Skin of body (tissue), 2 donors: ENCODE measurements around the gene TBX1. TPM values are rescaled to one million over a fixed set of nuclear protein-coding genes. Genes with fewer than 3 reads are reported as not detected.
"Not testable (repeated sequence)": the region's sequence is repeated elsewhere in the genome, so short reads cannot be mapped to it uniquely, and the experiment has no call there.

Experiments
- DNase-seq: peaks from one replicate; lab custom pipeline; 2025; lab: John Stamatoyannopoulos, UW
- total RNA-seq: library from RNA; depleted of rRNA; stranded (reverse); fragments of >200 nt; gene quantifications from one replicate; pipeline ENCODE4 v1.2.3, GENCODE V29; 2014

Gene TBX1
- total RNA-seq, 1 donor from 2014 or later = 4.8 TPM

DNA sequence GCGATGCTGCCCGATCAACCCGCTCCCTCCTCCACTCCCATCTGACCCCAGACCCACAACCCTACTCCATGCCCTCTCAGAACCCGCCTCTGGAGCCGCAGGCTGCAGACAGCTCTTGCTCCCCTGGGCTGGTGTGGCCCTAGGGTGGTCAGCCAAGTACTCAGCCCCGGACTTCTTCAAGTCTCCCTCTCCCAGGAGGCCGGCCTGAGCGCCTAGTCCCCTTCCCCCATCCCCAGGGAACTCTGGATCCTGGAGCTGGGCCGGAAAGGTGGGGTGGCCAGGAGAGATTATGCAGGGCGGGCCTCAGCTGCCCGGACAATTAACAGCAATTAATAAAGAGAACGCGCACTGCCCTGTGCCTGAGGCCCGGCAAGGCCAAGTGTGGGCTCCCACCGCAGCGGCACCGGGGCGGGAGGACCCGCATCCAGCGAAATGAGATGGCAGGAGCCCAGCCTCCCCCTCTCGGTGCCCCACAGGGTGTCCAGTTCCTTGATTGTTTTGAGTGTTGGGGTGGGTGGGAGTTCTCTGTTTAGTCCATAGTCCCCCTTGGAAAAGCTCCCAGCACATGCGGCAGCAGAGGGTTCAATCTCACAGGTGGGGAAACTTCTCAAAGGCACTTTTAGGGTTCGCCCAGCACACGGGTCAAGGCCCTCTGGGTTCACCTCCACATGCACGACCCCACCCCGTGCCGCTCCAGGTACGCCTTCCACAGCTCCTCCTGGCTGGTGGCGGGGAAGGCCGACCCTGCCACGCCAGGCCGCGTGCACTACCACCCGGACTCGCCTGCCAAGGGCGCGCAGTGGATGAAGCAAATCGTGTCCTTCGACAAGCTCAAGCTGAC lies 3.1 kb downstream of the TBX1 start:
- no peak for DNase-seq

DNA sequence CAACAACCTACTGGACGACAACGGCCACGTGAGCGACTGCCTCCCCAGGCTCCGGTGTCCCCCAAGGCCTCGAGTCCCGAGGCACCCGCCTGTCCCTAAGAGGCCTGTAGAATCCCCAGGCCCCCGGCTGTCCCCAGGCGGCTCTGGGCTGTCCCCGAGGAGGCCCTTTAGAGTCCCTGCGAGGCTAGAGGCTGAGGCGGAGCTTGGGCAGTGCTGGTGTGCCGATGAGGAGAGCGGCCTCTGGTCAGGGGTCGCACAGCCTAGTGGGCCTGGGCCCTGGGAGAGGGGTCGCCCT lies 3.7 kb downstream of the TBX1 start:
- DNase-seq = no peak

DNA sequence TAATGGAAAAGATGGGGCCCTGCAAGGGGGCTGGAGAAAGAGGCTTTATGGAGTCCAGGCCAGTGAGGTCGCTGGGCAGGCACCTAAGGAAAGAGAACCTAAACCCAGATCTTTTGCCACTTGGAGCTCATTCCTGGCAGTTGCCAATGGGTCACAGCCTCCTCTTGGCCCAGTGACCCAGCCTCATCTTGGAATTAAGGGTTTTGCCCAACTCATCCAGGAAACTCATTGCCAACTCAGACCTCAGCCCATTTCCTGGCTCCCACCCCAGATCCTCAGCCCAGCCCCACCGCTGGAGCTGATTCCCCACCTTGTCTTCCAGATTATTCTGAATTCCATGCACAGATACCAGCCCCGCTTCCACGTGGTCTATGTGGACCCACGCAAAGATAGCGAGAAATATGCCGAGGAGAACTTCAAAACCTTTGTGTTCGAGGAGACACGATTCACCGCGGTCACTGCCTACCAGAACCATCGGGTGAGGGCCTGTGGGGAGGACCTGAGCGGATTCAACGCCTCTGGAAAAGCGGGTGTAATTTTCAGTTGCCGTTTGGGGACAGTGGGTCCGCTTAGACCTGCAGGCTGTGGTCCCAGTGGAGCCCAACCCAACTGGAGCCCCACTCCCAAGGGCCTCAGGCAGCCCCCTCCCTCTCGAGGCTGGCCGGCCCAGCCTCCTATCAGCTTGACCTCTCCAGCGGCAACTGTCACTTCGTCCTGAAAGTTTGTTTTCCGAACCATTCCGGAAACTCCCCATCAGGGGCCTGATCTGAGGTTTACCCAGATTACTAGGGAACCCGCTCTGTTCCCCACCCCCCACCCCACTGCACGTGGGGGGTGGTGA lies 4.3 kb downstream of the TBX1 start:
- no peak for DNase-seq

DNA sequence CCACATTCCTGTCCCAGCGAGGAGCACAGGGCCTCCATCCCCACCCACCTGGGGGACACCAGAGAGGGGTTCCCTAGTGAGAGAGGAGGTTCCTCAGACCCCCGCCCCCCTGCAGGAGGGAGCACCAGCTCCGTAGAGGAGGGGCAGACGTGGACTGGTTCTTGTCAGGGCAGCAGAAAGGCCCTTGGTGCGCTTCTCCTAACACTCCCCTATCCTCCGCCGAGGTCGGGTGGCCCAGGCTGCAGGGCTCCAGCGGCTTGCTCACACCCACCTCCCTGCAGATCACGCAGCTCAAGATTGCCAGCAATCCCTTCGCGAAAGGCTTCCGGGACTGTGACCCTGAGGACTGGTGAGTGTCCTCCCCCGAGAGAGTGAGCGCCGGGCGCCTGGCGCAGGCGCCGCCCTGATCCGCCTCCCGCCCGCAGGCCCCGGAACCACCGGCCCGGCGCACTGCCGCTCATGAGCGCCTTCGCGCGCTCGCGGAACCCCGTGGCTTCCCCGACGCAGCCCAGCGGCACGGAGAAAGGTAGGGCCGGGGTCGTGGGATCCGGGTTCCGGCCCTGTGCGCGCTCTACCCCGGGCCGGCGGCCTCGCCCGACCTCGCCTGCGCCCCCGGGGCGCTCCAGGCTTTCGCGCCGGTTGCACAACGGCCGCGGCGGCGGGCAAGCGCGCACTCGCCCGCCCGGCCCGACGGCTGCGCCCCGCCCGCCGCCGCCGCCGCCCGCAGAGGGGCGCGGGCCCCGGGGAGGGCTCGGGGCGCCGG lies 5.1 kb downstream of the TBX1 start:
- DNase-seq = no peak

DNA sequence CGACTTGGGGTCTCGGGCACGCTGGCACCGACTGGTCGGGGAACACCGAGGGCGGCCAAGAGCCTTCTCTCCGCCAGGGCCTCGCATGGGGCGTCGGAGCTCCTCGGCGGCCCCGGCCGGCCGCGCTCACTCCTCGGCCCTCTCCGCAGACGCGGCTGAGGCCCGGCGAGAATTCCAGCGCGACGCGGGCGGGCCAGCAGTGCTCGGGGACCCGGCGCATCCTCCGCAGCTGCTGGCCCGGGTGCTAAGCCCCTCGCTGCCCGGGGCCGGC lies 5.6 kb downstream of the TBX1 start:
- DNase-seq = no peak

DNA sequence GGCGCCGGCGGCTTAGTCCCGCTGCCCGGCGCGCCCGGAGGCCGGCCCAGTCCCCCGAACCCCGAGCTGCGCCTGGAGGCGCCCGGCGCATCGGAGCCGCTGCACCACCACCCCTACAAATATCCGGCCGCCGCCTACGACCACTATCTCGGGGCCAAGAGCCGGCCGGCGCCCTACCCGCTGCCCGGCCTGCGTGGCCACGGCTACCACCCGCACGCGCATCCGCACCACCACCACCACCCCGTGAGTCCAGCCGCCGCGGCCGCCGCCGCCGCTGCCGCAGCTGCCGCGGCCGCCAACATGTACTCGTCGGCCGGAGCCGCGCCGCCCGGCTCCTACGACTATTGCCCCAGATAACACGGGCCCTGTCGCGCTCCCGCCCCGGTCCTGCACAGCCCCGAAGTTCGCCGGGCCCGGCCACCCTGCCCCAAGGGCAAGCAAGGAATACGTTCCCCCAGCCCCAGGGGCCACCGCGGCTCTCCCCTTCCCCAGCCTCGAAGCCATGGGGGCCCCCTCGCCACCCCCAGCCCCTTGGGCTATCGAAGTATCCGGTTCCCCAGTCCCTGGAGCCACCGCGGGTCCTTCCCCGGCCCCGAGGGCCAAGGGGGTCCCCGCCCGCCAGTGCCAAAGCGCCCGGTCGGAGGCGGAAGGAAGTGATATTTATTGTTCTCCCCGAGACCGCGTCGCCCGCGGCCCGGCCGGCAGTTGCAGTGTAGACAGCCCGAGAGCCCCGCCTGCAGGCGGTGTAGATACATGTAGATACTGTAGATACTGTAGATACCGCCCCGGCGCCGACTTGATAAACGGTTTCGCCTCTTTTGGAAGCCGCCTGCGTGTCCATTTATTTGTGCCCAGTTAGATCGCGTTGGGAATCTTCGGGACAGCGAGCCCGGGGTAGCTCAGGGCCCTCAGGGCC lies 6.2 kb downstream of the TBX1 start:
- DNase-seq = no peak

DNA sequence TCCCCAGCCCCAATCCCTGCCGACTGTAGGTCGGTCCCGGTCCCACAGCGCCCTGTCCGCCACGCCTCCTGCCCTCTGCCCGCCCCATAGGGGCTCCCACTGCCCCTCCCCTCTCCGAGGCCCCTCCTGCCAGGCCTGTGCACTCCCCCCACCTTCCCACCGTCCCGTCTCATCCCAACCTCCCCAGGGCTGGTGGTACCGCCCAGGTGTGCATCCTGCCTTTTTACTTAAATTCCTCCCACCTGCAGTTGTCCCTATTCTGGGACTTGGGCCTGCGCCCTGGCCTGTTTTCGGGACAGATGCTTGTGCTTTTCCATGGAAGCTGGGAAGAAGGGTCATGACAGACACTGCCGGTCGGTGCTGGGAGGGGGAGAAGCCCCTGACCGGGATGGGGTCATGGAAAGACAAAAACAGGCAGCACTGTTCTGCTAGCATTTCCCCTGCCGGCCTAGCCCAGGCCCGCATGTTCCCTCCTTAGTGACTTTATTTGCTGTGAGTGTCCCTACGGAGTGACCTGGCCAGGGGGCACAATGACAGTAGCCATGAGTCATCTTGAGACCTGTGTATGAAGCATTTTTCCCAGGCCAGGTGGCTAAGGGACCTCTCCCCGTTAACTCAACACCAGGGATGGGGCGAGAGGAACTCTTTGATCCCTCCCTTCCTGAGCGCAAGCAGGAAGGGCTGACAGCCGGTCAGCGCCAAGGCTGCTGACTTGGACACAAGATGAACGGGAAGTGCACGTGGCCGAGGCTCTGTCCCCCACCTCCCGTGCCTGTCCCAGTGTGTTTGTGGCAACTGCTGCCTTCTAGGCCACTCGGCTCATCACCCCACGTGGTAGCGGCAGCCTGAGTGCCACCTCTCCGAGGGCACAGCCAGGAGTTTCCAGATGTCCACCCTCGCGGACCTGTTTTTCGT lies 7.1 kb downstream of the TBX1 start:
- no peak for DNase-seq

DNA sequence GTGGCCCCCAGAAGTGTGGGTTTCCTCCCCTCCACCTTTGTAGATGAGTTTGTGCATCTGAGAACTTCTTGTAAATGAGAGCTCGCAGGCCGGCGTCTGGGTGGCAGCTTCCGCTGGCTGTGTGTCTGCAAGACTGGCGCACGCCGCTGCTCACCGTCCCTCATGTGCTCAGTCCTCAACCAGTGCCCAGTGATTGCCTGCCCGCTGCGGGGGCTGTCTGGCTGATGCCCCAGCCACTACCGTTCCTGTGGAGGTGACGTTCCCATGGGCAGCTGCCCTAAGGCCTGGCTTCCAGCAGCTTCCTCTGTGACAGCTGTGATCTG lies 8.8 kb downstream of the TBX1 start:
- DNase-seq = no peak

DNA sequence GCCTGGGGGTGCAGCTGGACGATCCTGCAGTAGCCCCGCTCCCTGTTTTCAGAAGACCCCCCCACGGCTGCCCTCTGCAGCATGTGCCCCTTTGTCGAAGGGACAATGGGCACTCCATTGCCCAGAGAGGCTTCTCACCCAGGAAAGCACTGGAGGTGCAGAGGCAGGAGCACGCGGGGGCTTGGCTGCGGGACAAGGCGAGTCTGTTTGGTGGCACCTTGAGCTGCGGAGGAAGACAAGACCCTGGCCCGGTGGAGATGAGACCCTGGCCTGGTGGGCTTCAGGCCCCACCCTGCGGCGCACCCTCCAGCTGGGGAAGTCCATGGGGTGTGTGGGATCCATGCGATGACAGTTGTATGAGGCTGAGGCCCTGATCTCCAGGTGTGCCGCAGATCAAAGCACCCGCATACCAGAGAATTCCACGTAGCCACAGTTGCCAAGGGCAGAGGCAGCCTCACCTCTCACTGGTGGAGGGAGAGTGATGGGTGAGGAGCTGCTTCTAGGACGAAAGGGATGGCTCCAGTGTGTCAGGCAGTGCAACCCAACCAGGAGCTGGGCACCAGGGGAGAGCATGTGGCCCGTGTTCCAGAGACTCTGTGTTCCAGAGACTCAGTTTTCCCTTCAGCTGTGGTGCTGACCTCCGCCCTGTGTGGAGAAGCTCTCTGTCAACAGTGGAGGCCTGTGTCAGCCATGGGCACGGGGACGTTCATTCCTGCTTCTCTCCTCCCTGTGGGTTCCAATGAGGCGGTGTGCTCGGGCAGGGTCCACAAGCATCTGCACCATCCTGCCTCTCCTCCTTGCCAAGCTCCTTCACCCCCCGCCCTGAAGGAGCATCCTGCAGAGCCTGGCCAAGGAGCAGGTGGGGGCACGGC lies 10.0 kb downstream of the TBX1 start:
- no peak for DNase-seq

DNA sequence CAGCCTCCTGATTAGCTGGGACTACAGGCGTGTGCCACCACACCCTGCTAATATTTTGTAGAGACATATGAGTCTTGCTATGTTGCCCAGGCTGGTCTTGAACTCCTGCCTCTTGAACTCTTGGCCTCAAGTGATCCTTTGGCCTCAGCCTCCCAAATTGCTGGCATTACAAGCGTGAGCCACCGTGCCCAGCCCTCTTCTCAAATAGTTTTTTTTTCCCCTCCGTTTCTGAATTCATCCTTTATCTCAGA lies 11.8 kb downstream of the TBX1 start:
- DNase-seq = no peak

DNA sequence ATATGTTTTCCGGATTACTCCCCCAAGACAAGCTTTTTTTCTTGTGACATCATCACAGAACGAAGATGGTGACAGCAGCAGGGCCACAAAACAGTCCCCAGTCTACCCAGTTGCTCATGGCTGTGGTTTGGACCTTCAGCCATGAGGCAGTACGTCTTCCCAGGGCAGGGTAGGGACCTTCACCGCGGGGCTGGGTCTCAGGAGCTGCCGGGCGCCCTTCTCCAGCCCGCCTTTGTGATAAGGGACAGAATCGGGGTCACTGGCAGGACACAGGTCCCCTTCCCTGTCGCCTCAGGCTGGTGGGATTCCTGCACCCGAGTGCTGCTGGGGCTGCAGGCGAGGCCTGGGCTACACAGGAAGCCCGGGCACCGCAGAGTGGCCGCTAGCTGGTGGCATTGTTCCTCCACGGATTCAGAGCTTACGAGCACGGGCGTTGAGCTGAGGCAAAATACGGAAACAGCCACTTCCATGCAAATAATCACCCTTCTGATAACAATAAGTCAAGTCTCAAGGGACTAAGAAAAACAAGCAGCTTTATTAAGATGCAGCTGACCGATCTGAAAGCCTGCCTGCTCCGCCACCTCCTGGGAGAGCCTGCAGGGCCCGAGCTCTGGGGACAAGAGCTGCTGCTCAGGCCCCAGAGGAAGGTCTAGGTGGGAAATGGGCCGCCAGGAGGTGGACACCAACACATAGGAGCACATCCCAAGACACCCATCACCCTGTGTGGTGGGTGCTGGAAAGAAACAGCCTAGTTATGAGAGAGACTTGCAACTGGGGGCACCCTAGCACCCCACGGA lies 12.3 kb downstream of the TBX1 start:
- no peak for DNase-seq

DNA sequence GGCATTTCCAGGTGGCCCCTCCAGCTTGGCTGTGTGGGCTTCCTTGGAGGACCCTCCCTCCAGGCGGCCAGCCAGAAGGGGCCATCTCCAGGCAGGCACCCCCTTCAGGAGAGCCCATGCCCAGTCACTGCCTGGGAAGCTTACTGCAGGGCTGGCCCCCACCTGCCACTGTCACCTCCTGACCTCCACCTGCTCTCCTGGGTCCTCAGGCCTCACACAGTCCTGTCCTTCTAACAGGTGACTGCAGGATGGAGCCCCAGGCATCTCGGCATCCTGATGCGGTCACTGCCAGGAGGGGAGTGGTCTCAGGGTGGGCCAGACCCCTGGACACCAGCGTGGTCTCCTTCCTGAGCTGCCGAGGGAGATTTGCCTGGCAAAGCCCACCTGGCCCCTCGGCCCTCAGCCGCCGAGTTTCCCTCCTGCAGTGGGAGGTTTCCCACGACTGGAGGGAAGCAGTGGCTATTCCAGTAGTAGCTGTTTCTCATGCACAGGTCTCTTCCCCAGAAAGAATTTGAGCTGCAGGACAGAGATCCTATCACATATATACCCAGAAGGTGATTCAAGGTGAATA lies 13.0 kb downstream of the TBX1 start:
- no peak for DNase-seq

DNA sequence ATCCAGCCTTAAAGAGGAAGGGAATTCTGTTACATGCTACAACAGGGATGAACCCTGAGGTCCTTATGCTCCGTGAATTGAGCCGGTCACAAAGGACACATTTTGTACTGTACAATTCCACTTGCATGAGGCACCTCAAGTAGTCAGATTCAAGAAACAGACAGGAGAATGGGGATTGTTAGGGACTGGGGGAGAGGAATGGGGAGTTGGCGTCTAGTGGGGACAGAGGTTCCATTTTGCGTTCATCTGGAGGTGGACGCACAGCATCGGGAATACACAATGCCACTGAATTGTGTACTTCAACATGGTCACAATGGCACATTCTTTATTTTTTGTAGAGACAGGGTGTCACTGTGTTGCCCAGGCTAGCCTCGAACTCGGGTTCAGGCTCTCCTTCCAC lies 14.1 kb downstream of the TBX1 start:
- DNase-seq = no peak

DNA sequence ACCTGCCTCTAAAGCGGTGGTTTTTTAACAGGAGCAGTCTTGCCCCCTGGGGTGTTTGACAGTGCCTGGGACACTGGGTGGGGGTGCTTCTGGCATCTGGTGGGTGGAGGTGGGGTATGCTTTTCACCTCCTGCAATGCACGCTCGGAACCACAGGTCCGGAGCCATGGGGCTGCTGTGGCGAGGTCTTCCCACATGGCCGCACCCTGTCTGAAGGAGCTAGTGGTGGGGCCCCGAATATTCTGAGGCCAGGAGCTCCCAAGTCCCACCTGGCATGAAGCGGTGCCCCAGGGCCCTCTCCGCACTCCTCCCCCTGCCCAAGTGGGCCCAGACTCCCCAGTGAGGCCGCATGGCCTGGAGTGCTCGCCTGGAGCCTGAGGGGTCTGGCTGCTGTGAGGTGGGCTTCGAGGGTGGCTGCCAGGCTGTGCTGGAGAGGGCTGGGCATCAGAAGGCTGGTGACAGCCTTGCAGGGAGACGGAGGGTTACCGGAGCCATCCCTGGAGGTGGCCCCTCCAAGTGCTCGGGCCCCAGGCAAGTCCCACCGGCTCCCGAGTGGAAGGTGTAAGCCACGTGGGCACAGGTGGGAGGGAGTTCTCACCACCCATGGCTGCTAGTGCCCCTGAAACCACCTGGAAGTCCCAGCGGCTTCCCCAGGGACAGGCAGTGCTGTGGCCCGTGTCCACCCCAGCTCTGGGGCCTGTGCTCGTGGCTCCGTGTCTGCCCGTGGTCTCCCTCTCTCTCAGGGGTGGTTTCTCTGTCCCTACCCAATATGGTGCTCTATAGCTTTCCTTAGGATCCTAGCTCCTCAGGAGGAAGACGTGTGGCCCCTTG lies 15.1 kb downstream of the TBX1 start:
- DNase-seq = no peak

DNA sequence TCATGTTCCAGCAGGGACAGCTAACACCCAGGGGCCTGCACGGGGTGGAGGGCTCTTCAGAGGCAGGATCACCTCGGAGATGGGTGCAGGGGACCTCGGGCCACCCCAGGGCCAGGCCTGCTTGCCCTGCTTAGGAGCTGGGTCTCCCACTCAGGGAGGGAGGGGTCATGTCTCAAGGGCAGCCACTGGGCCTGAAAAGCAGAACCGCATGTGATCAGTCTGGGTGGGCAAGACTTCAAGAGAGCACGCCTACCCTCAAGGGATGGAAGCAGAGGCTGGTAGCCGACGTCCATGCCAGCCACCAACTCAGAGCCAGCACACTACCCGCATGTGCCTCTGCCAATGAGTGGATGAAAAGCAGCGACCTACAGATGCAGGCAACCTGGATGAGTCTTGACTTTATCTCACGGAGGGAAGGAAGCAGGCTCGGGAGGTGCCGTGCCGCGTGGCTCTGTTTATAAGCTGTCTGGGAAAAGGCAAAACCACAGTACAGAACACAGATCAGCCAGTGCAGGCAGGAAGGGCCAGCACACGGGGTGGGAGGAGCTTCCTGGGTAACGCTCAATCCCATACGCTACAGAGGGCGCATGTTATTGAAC lies 16.0 kb downstream of the TBX1 start:
- DNase-seq = no peak

DNA sequence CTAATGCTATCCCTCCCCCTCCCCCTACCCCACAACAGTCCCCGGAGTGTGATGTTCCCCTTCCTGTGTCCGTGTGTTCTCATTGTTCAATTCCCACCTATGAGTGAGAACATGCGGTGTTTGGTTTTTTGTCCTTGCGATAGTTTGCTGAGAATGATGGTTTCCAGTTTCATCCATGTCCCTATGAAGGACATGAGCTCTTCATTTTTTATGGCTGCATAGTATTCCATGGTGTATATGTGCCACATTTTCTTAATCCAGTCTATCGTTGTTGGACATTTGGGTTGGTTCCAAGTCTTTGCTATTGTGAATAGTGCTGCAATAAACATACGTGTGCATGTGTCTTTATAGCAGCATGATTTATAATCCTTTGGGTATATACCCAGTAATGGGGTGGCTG lies 16.6 kb downstream of the TBX1 start:
- DNase-seq = not testable (repeated sequence)

DNA sequence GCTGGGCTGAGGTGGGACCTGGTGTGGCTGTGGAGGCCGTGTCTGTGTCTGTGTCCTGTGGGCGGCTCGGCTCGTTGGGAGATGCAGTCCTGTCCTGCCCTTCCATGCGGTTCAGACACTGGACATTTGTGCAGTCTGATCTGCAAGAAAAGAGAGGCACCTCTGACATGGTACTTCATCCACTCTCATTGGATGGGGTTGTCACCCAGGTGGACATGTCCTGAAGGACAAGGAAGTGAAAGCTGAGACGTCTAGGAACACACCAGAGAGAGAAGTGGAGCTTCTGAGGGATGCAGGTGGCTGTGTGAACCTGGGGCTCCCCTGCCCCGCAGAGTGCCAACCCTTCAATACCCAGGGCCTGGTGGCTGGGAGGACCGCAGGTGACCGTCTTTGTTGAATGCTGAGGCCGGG lies 18.4 kb downstream of the TBX1 start:
- DNase-seq = no peak
